ENCODE results near the gene ADH1A.

Gene ADH1A

DNA sequence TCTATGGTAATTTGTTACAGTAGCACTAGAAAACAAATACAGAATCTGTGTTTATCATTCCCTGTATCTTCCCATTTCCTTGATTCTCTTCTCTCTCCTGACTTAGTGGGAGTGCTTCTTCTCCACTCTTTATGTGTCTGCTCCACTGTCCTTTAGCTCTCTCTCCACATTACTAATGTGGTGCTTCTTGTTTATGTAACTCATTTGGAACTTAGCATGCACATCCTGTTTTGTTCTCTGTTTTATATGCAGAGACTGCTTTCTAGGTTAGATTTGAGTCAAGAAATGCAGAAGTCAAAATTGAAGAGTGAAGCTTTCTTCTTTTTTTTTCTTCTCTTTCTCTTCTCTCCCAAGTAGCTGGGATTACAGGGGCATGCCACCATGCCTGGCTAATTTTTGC is 25.9 kb downstream of the ADH1A start:
- Histone ChIP-seq H4K20me1 (ENCODE audit: low read depth, low read length) (no peaks in the 10 kb centered on the region), H3K4me3 (ENCODE audit: insufficient read depth, low read length, poor library complexity, severe bottlenecking) (no peak overlapping the region), H3F3A (ENCODE audit: insufficient read depth) (no peaks in the 10 kb centered on the region), H3K9me2 (replicated peaks; ENCODE audit: insufficient read depth, low read length) (no peaks in the 10 kb centered on the region), H3K9ac (ENCODE audit: low read length) (no peak overlapping the region), H3K27me3 (ENCODE audit: low read length) (no peaks in the 10 kb centered on the region), H3K9me3 (ENCODE audit: insufficient read depth, low read length) (no peaks in the 10 kb centered on the region), H3K27ac (ENCODE audit: low read depth, low read length) (no peak overlapping the region), H3K79me2 (ENCODE audit: insufficient read depth, low read length) (no peaks in the 10 kb centered on the region), H2AFZ (ENCODE audit: low read depth, low read length, severe bottlenecking) (no peak overlapping the region), H3K4me2 (ENCODE audit: low read depth, low read length, poor library complexity, severe bottlenecking) (no peak overlapping the region), H3K36me3 (ENCODE audit: low read length) (no peaks in the 10 kb centered on the region)
- no peak for TF ChIP-seq EZH2phosphoT487 (conservative IDR thresholded peaks at IDR 0.05; ENCODE audit: low read length)
- TF ChIP-seq, protein P1, sequence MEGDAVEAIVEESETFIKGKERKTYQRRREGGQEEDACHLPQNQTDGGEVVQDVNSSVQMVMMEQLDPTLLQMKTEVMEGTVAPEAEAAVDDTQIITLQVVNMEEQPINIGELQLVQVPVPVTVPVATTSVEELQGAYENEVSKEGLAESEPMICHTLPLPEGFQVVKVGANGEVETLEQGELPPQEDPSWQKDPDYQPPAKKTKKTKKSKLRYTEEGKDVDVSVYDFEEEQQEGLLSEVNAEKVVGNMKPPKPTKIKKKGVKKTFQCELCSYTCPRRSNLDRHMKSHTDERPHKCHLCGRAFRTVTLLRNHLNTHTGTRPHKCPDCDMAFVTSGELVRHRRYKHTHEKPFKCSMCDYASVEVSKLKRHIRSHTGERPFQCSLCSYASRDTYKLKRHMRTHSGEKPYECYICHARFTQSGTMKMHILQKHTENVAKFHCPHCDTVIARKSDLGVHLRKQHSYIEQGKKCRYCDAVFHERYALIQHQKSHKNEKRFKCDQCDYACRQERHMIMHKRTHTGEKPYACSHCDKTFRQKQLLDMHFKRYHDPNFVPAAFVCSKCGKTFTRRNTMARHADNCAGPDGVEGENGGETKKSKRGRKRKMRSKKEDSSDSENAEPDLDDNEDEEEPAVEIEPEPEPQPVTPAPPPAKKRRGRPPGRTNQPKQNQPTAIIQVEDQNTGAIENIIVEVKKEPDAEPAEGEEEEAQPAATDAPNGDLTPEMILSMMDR (IDR thresholded peaks at IDR 0.05; ENCODE audit: insufficient read depth, low read length, poor library complexity, severe bottlenecking), result no peak

DNA sequence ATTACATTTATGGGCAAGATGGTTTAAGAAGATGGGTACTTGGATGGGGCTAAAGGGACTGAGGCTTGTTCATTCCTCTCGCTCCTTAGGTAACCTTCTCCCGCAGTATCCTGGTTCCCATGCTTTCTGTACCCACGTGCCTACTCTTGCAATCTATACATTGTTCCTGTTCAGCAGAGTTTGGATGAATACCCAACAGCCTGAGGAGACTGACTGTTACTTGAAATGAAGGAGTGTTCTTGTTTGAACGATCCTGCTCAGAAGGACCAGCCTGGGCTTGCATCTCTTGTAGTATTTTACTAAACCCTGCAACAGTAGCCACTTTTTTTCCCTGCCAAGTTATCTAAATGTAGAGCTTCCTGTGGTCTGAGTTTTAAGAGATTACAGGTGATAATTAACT is 38.0 kb downstream of the ADH1A start:
- no peaks in the 10 kb centered on the region for H3K9me3 ChIP-seq (ENCODE audit: insufficient read depth, low read length)
- no peaks in the 10 kb centered on the region for H3K36me3 ChIP-seq (ENCODE audit: low read length)
- H3K9ac ChIP-seq (ENCODE audit: low read length), result no peak overlapping the region
- TF ChIP-seq, protein P1 (IDR thresholded peaks at IDR 0.05; ENCODE audit: insufficient read depth, low read length, poor library complexity, severe bottlenecking), result no peak
- TF ChIP-seq EZH2phosphoT487 (conservative IDR thresholded peaks at IDR 0.05; ENCODE audit: low read length), result no peak
- no peak overlapping the region for H3K4me2 ChIP-seq (ENCODE audit: low read depth, low read length, poor library complexity, severe bottlenecking)
- no peak overlapping the region for H3K4me3 ChIP-seq (ENCODE audit: insufficient read depth, low read length, poor library complexity, severe bottlenecking)
- no peaks in the 10 kb centered on the region for H3K79me2 ChIP-seq (ENCODE audit: insufficient read depth, low read length)
- no peaks in the 10 kb centered on the region for H3K27me3 ChIP-seq (ENCODE audit: low read length)
- H2AFZ ChIP-seq (ENCODE audit: low read depth, low read length, severe bottlenecking), result no peak overlapping the region
- no peaks in the 10 kb centered on the region for H3K9me2 ChIP-seq (replicated peaks; ENCODE audit: insufficient read depth, low read length)
- H3K27ac ChIP-seq (ENCODE audit: low read depth, low read length), result no peak overlapping the region
- H4K20me1 ChIP-seq (ENCODE audit: low read depth, low read length), result no peaks in the 10 kb centered on the region
- no peaks in the 10 kb centered on the region for H3F3A ChIP-seq (ENCODE audit: insufficient read depth)

DNA sequence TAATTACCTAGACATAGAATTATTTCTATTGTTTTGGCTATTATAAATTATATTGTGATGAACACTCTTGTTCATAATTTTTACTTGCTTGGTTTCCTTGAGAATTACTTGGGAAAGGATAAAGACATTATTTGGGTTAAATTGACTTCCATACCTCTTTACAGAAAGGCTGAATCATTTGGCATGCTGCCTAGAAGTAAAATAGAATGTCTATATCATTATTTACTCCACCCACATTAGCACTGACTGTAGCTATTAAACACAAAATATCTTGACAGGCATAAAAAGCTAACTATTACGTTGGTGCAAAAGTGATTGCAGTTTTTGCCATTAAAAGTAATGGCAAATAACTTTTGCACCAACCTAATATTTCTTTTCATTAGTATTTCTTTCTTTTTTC is 42.1 kb downstream of the ADH1A start:
- no peak overlapping the region for H3K4me2 ChIP-seq (ENCODE audit: low read depth, low read length, poor library complexity, severe bottlenecking)
- no peak overlapping the region for H2AFZ ChIP-seq (ENCODE audit: low read depth, low read length, severe bottlenecking)
- no peaks in the 10 kb centered on the region for H3F3A ChIP-seq (ENCODE audit: insufficient read depth)
- H3K9ac ChIP-seq (ENCODE audit: low read length), result no peak overlapping the region
- no peaks in the 10 kb centered on the region for H3K9me3 ChIP-seq (ENCODE audit: insufficient read depth, low read length)
- H3K9me2 ChIP-seq (replicated peaks; ENCODE audit: insufficient read depth, low read length), result no peaks in the 10 kb centered on the region
- H3K27ac ChIP-seq (ENCODE audit: low read depth, low read length), result no peak overlapping the region
- H3K27me3 ChIP-seq (ENCODE audit: low read length), result no peaks in the 10 kb centered on the region
- TF ChIP-seq, protein P1 (IDR thresholded peaks at IDR 0.05; ENCODE audit: insufficient read depth, low read length, poor library complexity, severe bottlenecking), result no peak
- TF ChIP-seq EZH2phosphoT487 (conservative IDR thresholded peaks at IDR 0.05; ENCODE audit: low read length), result no peak
- no peaks in the 10 kb centered on the region for H4K20me1 ChIP-seq (ENCODE audit: low read depth, low read length)
- no peak overlapping the region for H3K4me3 ChIP-seq (ENCODE audit: insufficient read depth, low read length, poor library complexity, severe bottlenecking)
- no peaks in the 10 kb centered on the region for H3K79me2 ChIP-seq (ENCODE audit: insufficient read depth, low read length)
- no peaks in the 10 kb centered on the region for H3K36me3 ChIP-seq (ENCODE audit: low read length)
